AG10803 (cell line): ENCODE measurements around the gene HS3ST1.

Experiments
- DNase-seq: peaks from one replicate; pipeline ENCODE4 v3.0.0; 2010; ENCODE audit warnings: low read depth
- H3K4me3 ChIP-seq: 2 replicates; pipeline ENCODE4 v1.5.1; 2011; ENCODE audit warnings: mild to moderate bottlenecking, low read length, control low read depth
- CTCF ChIP-seq: conservative IDR thresholded peaks from 2 replicates; pipeline ENCODE4 v1.5.1; 2011; ENCODE audit warnings: mild to moderate bottlenecking, low read length, control low read depth, inconsistent platforms

Gene HS3ST1

GRCh38 chr4:11469650-11470437 is 41.1 kb upstream of the HS3ST1 start:
- no peak for DNase-seq
- no peak for TF ChIP-seq CTCF
- H3K4me3 ChIP-seq: no peak overlapping the region

- no peak for DNase-seq
- H3K4me3 ChIP-seq: no peak overlapping the region
- no peak for TF ChIP-seq CTCF
These were observed 40.2 kb upstream of the HS3ST1 start for GRCh38 chr4:11468901-11469300.

GRCh38 chr4:11467931-11468330 is 39.2 kb upstream of the HS3ST1 start:
- H3K4me3 ChIP-seq: no peak overlapping the region
- no peak for TF ChIP-seq CTCF
- DNase-seq: no peak

- TF ChIP-seq CTCF: no peak
- no peak overlapping the region for H3K4me3 ChIP-seq
- no peak for DNase-seq
These were observed 35.0 kb upstream of the HS3ST1 start for GRCh38 chr4:11463707-11464106.

- no peak for DNase-seq
- TF ChIP-seq CTCF: no peak
- H3K4me3 ChIP-seq: no peak overlapping the region
These were observed 27.7 kb upstream of the HS3ST1 start for GRCh38 chr4:11456401-11456800.

GRCh38 chr4:11455201-11455835 is 26.6 kb upstream of the HS3ST1 start:
- TF ChIP-seq CTCF: no peak
- DNase-seq: no peak

GRCh38 chr4:11451716-11452115 is 23.0 kb upstream of the HS3ST1 start:
- TF ChIP-seq CTCF: no peak
- DNase-seq: no peak
- no peak overlapping the region for H3K4me3 ChIP-seq

More at GRCh38 chr4:11455201-11455835, 26.6 kb upstream of the HS3ST1 start:
- no peak overlapping the region for H3K4me3 ChIP-seq
